ENCODE results near the gene SNRPD3.
A peak's percentile ranks its signal among the peaks of the same experiment; 100 is the strongest.
"Not testable (repeated sequence)": the region's sequence is repeated elsewhere in the genome, so short reads cannot be mapped to it uniquely, and the experiment has no call there.

SNRPD3 gene

DNA sequence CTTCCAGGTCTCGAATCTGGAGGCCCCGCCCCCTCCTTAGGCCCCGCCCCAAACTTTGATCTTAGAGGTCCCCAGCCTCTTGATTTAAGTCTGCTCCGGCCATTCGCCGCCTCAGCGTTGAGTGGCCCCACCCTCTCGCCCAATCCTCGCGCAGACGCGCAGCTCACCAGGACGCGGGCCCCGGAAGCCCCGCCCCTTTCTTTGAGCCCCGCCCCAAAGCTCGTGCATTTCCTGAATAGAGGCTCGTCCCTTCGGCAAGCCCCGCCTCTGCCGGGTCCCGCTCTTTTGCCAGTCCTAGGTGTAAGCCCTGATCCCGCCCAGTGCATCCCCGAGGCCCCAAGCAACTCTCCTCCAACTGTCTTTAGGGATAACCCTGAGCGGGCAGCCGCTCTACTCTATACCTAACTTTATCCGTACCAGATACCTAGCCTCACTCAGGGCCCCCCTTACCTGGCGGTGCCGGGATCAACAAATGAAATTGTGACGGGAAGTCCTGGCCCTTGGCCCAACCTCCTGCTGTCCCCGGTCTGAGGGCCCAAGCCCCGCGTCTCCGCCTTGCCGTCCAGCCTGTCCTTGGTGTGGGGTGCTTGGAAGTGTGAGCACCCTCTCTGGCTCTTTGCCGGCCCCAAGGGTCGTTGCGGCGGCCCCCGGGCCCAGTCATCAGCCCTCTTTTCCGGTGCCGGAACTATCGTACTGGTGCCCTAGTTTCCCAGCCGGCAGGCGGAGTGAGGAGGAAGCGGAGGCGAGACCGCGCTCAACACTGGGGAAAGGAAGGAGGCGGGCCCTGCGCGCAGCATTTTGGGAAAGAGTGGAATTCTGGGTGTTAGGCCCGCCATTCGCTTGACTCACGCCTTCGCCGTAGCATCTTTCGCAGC is at the start of gene SNRPD3:
TSS of gene SNRPD3 (plus strand) at position 835 of the 875 bp plus-strand sequence. CDS start 1,676 bp downstream, outside the sequence.
- DNase-seq (ENCODE audit: low read depth) = peak; percentile 99

DNA sequence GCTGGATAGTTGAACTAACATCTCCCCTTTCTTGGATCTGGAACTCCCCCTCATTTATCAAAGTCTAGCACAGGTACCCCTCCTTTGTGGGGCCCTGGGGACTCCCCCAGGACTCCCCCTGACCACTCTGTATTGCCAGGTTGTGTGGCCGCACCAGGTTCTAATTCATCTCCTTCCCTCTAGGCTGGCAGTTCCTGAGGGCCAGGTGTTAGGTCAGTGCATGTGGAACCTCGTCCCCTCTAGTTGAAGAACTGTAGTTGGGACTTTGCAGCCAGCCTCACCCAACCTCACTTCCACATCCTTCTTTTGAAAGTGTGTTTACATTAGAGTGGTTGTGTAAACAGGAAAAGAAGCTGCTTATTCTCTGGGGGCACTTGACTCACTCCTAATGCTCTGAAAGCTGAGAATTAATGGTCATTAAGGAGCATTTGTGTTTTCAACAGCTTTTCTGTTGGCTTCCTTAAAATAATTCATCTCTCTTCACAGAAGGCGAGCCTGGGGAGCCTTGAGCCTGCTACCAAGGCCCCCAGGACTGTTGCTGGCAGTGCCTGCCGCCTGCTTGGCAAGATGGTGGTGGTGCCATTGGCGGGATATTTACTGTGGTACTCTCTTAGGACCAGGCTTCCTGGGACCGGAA is 48.9 kb upstream of the SNRPD3 start:
- DNase-seq (ENCODE audit: low read depth) = peak; percentile 56

DNA sequence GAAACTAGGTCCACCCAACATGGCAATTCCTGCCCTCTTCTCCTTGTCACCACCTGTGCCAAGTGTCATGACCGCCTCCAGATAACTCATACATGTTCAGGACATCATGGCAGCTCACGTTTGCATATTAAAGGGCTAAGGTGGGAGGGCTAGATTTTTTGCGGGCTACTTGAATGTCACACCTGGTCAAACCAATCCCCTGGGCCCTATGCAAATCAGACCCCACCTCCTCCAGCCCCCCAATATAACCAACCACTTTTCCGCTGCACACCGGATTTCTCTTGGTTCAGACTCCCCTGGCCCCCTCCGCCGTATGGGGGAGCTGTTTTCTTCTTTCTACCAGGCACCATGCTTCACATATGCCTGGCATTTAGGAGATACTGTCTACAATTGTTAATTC is 48.1 kb upstream of the SNRPD3 start:
- DNase-seq (ENCODE audit: low read depth) = no peak

DNA sequence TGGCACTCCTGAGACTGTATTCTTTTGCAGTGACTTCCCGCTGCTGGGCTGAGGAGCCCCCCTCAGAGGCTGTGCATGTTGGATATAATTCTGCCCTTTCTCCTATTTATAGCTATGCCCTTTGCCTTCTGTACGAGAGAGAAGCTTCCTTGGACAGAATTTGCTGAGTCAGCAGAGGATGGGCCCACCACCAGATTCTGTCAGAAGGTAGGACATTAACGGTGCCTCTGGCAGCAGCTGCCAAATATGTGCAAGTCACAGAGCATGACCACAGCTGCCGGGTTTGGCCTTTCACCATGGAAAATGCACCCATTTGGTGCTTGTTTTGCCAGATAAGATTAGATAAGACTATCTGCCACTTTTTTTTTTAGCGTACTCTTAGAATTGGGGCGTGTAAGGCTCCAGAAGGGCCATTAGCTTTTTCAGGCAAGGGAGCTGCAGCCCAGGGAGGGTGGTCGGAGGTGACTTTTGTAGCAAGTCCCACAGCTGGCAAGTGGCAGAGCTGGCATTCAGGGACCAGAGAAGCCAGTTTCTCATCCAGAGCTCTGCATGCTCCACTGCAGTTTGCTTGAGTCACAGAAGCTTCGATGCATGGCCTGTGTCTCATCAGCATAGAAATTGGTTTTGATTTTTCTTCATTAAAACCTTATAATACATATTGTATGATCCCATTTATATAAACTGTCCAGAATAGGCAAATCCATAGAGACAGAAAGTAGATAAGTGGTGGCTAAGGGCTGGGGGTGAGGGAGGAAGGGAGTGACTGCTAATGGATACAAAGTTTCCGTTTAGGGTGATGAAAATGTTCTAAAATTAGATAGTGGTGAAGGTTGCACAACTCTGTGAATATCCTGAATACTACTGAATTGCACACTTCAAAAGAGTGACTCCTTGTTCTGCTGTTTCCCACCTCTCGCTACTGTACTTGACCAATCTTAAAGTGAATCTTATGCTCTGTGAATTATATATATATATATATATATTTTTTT is 44.9 kb upstream of the SNRPD3 start:
- peak; percentile 80 for DNase-seq (ENCODE audit: low read depth)

DNA sequence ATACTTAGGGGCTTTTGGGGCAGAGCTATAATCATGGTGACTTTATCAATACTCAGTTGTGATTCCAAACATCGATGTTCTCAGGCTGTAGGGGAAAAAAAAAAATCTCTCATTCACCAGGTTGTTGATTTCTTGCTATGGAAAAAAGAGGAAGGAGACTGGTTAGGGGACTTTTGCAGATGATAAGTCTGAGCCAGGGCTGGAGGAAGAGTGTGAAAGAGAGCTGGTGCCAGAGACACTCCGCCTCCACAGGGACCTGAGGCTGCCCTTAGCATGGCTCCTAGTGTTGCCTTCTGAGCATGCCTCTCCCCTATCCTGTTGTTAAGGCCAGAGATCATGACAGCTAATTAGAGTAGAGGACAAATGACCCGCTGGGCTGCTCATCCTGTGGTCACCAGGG is 43.8 kb upstream of the SNRPD3 start:
- peak; percentile 30 for DNase-seq (ENCODE audit: low read depth)

DNA sequence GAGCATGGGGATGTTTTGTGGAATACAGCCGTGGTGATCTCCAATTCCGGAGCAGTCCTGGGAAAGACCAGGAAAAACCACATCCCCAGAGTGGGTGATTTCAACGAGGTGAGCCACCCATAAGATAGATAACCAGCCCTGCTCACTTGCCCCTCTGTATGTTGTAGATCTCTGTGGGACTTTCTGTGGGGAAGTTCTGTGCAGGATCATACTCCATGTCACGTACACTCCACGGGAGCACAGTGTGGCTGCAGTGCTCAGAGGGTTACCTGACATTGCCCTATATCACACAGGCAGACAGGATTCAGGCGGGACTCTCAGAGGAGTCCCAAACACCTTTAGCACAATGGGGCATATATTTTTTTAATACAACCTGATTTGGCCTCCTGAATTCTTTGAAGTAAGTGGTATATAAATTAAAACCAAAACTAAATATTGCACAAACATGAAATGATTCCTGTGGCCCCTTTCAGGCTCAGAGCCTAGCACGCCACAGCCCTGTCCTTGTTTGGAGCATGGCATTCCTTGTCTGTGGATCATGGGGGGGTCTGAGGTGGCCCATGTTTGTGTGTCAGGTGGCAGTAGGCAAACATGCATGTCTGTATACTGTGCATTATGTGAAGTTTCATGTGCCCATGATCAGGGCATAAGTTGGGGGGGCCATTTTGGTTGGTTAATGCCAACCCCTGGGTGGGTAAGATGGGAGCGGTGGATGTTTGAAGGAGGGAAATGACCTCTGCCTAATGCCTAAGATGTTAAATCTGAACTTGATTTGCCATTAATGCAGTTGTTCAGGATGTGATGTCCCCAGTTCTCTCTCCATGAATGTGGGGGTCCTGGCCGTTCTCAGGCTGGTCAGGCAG is 42.2 kb upstream of the SNRPD3 start:
- DNase-seq (ENCODE audit: low read depth) = no peak

DNA sequence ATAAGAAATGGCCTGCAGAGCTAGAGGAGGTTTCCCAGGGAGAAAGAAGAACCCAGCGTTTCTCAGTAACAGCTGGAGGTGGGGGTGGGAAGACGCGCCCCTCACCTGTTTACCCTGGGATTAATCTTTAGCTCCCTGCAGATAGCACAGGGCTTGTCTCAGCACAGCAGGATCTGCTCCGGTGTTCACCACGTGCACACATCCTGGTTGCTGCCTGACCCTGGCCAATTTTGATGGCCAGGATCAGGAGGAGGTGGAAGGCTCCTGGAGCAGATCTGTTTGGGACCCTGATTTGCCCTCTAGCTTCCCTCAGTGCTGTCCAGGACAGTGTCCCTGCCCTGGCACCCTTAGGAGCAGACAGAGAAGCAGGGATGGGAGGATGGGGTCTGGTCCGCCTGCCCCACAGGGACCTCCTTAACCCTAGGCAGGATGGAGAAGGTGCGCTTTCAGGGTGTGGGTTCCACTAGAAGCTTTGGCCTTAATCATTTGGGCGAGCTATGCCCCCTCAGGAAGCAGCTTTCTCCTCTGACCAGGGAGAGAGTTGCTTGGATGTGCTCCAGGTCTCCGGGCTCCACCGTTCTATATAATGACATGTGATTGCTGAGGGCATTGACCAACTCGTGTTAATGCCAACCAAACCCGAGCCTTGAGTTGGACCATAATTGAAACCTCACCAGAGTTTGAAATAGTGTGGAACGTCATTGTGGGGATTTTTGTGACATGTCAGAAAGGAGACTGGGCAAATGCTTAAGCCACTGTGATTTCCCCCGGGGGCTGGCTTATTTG is 41.4 kb upstream of the SNRPD3 start:
- DNase-seq (ENCODE audit: low read depth) = no peak

DNA sequence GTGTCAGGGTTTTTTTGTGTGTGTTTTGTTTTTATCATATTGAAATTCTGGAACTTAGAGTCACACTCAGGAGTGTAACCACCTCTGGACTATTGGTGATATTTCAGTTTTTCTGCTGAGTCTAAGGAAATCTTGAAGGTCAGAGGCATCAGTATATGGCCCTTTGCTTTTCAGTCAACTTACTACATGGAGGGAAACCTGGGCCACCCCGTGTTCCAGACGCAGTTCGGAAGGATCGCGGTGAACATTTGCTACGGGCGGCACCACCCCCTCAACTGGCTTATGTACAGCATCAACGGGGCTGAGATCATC is 40.8 kb upstream of the SNRPD3 start:
- no peak for DNase-seq (ENCODE audit: low read depth)

DNA sequence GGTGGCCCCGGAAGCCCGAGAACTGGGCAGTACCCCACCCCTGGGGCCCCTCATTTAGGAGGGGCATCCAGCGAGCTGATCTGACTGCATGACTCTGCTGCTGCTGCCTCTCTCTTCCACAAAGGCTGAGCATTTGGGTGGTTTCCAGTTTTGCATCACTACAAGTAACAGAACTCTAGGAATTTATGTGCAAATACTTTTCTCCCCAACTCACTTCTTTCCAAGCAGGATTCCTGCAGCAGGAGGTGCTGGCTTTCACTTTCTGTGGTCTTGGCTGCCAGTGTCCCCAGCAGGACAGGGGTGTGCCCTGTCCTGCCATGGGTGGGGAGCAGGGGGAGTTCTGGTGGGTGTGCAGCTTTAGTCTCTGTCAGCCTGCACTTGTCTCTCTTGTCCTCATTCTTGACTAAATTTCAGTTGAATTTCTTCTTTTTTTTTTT is 39.5 kb upstream of the SNRPD3 start:
- DNase-seq (ENCODE audit: low read depth) = peak; percentile 95

DNA sequence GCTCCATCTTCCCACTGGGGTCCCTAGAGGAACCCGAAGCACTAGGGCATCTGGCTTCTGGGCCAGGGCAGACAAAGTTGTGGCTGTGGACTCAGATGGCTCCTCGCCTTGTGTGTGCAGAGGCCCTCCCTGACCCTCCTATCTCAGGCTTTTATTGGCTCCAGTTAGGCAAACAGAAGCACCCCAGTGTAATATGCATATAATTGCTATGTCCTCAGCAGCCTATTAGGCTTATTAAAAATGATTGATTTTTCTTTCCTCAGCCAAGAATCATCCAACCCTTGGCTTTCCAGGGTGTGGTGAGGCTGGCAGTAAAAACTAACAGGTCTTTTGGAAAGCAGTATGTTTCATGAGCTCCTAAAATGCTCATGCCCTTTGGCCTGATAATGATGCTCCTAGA is 38.4 kb upstream of the SNRPD3 start:
- DNase-seq (ENCODE audit: low read depth) = no peak

DNA sequence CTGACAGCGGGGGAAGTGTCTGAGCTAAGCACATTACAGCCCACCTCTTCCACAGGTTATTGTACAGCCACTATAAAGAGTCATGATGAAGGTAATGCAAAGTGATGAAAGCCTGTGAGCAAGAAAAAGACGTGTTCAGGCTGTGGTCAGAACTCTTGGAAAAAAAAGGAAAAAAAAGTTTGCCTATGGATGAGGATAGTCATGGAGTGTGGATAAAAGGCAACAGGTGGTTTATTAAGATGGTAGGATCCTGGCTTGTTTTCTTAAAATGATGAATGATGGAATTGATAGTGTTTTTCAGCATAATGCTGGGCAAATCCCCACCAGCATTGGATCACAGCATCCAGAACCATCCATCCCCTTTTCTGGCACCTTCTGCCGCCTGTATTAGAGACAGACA is 37.6 kb upstream of the SNRPD3 start:
- no peak for DNase-seq (ENCODE audit: low read depth)

DNA sequence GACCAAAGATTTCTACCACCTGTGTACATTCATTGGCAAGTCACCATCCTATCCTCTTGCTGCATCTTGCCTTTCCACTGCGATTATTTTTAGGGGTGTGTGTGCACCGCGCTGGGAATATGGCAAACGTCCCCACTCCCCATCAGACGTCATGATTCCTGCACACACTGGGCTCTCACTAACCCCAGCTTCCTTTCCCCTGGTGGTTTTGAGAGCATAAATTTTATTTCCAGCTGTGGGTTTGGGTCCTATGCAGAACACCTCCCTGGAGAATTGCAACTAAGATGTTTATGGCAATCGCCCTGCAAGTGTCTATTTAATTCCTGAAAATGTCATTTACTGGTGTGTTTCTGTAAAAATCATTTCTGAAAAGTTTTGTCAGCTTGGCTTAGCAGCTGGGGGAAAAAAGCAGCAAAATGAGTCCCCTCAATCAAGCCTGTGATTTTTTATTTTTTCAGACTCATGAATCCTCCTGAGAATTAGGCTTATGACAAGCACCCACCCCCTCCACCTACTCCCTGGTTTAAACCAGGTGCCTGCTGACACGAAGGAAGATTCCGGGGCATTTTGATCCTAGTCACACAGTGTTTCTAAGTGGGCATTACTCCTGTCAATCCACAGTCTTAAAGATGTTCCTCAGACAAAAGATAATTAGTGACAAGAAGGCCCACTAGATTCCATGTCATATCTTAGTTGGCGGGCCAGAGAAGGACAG is 36.9 kb upstream of the SNRPD3 start:
- DNase-seq (ENCODE audit: low read depth) = no peak

DNA sequence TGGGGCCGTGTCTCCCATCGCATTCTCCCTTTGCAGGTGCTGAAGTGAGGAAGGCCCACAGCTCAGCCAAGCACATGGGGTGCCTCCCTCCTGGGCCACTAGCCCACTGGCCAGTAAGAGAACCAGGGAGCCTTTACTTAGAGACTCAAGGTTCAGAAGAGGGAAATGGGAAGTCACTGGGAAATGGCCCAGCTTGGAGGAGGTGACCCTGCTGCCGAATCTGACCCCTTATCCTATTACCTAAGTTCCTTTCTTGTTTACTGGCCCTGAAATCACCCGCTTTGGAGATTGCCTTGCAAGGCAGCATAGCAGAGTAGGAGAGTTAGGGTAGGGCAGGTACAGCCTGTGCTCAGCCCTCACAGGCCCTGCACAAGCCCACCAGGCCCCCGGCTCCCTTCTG is 36.3 kb upstream of the SNRPD3 start:
- no peak for DNase-seq (ENCODE audit: low read depth)

DNA sequence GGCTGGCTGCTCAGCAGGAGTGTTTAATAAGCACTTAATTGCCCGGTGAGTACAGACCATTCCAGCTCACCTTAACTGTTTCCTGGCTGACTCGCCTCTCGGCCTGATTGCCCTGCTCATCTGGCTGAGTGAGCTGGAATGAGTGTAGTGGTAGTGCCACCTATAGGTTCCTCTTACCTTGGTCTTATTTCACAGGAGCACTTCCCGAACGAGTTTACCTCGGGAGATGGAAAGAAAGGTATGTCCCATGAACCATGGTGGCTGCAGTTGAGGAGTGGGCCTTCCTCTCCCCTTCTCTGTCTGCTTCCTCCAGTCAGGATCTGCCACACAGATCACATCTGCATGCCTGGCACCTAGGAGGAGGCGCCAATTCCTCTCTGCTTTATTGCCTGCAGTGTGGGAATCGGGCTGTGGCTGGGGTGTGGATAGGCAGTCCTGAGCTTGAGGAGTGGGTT is 34.0 kb upstream of the SNRPD3 start:
- DNase-seq (ENCODE audit: low read depth) = peak; percentile 62

DNA sequence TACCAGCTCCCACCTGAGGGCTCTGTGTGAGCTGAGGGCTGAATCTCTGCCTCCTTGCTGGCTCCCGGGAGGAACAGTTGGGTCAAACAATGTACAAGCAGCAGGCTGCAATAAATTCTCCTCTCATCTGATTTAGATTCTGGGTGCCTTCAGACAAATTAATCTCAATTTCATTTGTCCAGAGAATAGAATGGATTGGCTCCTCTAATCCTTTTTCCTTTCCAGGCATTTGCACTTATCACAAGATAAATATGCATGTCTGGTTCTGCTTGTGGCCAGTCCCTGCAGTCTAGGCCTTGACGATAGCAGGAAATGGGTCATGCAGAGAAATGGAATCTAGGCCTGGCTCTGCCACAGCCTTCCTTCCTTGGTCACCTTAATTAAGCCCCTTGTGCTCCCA is 31.9 kb upstream of the SNRPD3 start:
- peak; percentile 79 for DNase-seq (ENCODE audit: low read depth)

DNA sequence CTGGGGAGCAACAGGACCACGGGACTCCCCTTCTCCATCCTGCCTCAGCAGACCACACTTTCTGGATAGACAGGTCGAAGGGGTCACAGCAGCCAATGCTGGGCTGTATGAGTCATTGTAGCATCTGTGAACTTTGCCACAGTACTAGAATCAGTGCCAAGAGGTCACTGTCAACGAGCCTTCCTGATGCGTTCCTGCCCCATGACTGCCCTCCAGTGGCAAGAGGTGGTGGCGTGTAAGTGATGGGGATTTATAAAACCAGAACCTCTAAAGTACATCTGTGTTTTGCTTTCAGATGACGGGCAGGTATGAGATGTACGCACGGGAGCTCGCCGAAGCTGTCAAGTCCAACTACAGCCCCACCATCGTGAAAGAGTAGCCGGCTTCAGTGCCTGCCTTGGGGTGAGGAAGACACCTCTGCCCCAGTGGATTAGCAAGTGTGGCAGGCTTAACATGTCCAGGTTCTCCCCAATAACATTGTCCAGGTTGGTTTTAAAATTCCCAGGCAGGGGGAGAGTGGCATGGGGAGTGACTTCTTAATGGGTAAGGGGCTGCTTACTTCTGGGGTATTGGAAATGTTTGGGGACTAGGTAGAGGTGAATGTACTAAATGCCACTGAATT is 30.3 kb upstream of the SNRPD3 start:
- DNase-seq (ENCODE audit: low read depth) = peak; percentile 76

DNA sequence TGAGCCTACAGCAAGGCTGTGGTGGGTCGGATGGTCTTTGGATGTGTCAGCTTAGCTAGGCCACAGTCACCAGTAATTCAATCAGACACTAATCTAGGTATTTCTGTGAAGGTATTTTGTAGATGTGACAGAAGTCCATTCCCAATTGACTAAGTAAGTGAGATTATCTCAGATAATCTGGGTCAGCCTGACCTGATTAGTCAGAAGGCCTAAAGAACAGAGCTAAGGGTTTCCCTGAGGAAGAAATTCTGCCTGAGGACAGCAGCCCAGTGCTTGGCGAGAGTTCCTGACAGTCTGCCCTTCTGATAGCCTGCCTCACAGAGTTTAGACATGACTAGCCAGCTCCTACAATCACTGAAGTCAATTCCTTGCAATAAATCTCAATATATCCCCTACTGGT is 29.6 kb upstream of the SNRPD3 start:
- DNase-seq (ENCODE audit: low read depth) = peak; percentile 44

DNA sequence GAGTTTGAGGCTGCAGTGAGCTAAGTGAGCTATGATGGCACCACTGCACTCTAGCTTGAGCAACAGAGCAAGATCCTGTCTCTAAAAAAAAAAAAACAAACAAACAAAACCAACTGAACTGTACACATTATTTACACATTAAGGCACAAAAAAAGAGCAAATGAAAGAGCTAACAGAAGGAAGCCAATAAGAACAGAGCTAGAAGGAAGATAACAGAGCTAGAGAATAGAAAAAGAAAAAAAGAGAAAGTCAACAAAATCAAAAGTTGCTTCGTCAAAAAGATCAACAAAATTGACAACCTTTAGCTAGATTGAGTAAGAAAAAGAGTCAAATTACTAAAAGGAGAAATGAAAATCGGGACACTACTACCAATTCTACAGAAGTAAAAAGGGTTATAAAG is 25.9 kb upstream of the SNRPD3 start:
- no peak for DNase-seq (ENCODE audit: low read depth)

DNA sequence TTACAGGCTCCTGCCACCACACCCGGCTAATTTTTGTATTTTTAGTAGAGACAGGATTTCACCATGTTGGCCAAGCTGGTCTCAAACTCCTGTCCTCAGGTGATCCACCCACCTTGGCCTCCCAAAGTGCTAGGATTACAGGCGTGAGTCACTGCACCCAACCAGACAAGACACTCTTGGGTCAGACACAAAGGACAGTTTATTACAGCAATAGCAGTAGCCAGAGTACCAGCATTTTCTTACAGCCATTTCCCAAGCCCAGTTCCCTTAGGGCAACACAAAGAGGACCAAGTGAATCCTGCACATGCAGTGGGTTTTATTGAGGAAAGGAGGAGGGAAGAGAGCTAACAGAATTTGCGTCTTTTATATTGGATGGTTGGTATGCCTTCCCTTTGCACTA is 24.8 kb upstream of the SNRPD3 start:
- DNase-seq (ENCODE audit: low read depth) = not testable (repeated sequence)
